GM21529 (cell line): ENCODE measurements around the gene SNX24.
A peak's percentile ranks its signal among the peaks of the same experiment; 100 is the strongest.

Experiments used
- ATAC-seq: cut with Tn5 transposase; IDR thresholded peaks from one replicate; pipeline ENCODE4 v1.9.1; 2021; ENCODE audit not compliant: unreplicated experiment

SNX24 gene

GRCh38 chr5:123000731-123001130, 155.3 kb downstream of the SNX24 start:
- ATAC-seq, result no peak

- no peak for ATAC-seq
Measured at GRCh38 chr5:123001808-123002207, 156.4 kb downstream of the SNX24 start.

GRCh38 chr5:123007182-123007581, 161.8 kb downstream of the SNX24 start:
- ATAC-seq, result no peak

GRCh38 chr5:123007754-123008153, 162.3 kb downstream of the SNX24 start:
- no peak for ATAC-seq

DNA sequence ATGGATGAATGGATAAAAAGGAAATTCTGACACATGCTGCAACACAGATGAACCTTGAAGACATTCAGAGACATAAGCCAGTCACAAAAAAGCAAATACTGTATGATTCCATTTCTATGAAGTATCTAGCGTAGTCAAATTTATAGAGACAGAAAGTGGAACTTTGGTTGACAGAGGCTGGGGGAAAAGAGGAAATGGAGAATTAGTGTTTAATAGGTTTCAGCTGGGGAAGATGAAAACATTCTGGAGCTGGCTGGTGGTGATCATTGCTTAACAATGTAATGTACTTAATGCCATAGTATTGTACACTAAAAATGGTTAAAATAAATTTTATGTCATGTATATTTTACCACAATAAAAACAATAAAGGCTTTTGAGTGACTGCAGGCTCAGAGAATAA, 166.9 kb downstream of the SNX24 start:
- ATAC-seq, result no peak

GRCh38 chr5:123014689-123015088, 169.3 kb downstream of the SNX24 start:
- ATAC-seq, result no peak

GRCh38 chr5:123028222-123028621, 182.8 kb downstream of the SNX24 start:
- ATAC-seq, result no peak

DNA sequence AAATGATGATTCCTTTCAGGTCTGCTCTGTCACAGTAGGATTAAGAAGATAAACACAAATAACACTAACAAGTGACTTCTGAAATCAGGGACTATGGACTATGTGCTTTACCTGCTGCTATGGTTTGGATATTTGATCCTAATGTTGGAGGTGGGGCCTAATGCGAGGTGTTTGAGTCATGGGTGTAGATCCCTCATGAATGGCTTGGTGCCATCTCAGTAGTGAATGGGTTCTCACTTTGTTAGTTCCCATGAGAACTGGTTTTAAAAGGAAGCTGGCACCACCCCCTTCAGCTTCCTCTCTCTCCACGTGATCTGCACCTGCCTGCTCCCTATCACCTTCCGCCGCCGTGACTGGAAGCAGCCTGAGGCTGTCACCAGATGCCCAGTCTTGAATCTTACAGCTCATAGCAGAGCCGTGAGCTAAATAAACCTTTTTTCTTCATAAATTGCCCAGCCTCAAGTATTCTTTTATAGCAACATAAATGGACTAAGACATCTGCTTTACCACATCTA, 187.8 kb downstream of the SNX24 start:
- ATAC-seq, result no peak

DNA sequence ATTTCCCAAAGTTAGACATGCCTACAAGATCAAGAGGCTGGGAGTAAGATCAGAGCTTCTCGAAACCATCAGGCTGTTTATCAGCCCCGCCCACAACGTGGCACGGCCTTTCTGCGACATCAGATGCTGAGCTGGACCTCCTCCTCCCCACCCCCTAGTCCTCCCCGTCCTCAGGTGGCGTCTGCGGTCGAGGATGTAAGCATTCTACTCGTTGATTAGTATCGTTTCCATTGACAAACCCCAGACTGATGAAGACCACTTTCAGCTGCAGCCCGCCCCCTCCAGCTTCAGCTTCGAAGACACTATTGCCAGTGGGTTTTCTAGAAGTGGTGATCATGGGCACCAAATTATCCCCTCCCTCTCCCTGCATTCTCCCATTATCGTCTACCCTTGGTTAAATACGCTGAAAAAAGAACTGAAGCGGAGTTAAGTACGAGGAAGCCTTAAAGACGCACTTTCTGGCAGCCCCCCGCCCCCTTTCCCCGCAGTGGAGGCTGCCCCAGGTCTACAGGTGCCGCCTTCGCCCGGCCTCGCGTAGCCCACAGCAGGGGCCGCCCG, 190.0 kb downstream of the SNX24 start:
- ATAC-seq, result no peak

DNA sequence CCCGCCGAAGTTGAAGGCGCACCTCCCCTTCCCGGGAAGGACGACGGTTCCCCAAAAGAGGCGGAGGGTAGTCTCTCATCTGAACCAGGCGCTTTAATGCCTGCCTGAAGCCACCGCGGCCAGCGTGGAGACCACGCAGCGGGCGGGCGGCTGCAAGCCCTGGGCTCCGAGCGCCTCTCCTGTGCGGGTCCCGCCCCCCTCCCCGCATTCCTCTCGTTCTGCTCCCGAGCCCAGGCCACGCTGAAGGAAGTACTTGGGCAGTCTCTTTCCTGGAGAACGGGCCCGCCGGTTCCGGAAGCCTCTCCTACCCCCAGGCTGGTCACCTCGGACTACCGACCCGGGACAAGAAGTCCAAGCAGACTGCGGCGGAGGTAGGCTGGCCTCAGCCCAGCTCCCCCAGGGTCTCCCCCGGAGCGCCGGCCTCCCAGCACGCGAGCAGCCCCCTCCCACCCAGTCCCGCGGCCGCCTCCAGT, 190.5 kb downstream of the SNX24 start:
- ATAC-seq, result peak; percentile 27

- ATAC-seq, result peak; percentile 64
Measured at GRCh38 chr5:123036391-123037103, 191.1 kb downstream of the SNX24 start, which contains the start of gene PPIC. PPIC (minus strand) TSS chr5:123036725; CDS start chr5:123036625, 100 bp downstream.

- no peak for ATAC-seq
Measured at GRCh38 chr5:123037104-123037418, 191.6 kb downstream of the SNX24 start.

- no peak for ATAC-seq
Measured at GRCh38 chr5:123039673-123040072, 194.3 kb downstream of the SNX24 start.

DNA sequence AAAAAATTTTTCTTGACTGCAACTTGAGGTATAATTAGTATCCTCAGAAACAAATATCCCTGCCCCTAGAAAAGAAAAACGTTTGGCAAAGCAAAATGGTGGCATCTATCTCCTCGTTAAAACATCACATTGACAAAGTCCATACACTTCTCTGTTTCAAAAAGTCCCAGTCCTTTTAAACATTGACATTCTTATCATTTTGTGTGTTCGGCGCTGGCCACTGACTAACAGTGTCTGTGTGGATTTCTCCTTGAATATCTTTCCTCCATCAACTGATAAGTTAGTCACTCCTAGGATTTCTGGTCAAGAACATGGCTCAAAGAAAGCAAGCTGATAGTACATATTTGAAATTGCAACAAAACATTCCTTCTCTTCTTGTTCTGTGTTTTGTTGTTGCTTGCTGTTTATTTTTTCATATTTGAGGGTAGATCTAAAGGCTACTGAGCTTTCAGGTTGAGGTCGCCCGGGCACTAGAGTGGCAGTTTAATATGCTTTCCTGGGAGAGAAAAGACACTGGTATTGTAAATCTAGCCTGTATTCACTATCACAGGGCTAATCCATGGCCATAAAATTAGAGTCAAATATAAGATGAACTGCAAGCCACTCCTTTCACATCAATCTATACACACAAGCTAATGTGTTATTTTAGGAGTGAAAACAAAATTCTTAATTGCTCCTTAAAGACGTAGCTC, 199.7 kb downstream of the SNX24 start:
- no peak for ATAC-seq

DNA sequence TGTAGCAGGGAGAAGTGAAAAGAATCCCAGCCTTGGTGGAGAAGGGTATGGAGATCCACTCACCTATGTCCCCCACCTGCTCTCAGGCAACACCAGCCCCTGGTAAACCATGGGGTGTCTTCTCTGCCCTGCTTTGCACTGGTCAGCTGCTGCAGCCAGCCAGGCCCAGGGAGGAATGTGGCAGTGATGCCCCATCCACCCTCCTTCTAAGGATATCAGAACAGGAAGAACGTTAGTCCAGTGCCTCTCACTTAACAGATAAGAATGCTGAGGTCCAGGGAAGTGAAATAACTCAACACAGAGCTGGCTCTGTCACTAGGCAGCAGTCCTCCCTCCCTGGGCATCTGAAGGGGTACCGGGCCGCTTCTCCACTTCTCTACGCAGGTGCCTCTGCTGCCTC, 200.8 kb downstream of the SNX24 start:
- no peak for ATAC-seq

- no peak for ATAC-seq
Measured at GRCh38 chr5:123047706-123048105, 202.3 kb downstream of the SNX24 start.

GRCh38 chr5:123051206-123051605, 205.8 kb downstream of the SNX24 start:
- no peak for ATAC-seq
